GM12891 (cell line): ENCODE measurements around the gene EGFL7.

Source experiments
- PAX5 ChIP-seq: IDR thresholded peaks from 2 replicates; pipeline ENCODE4 v1.6.1; 2011; ENCODE audit warnings: low read length, moderate library complexity, mild to moderate bottlenecking; ENCODE audit not compliant: insufficient read depth, severe bottlenecking
- POLR2A ChIP-seq: IDR thresholded peaks from 2 replicates; pipeline ENCODE4 v1.6.1; 2011; ENCODE audit warnings: low read depth, low read length, control low read depth
- POLR2AphosphoS5 ChIP-seq: IDR thresholded peaks from 2 replicates; pipeline ENCODE4 v1.6.1; 2011; ENCODE audit warnings: low read depth, low read length, control low read depth
- POU2F2 ChIP-seq: IDR thresholded peaks from 2 replicates; pipeline ENCODE4 v1.6.1; 2011; ENCODE audit warnings: low read depth, mild to moderate bottlenecking, control low read depth, low read length, moderate library complexity
- SPI1 ChIP-seq: IDR thresholded peaks from 2 replicates; pipeline ENCODE4 v1.6.1; 2011; ENCODE audit warnings: low read depth, low read length, control low read depth
- TAF1 ChIP-seq: IDR thresholded peaks from 2 replicates; pipeline ENCODE4 v1.6.1; 2011; ENCODE audit warnings: low read depth, low read length, control low read depth

GRCh38 chr9:136712690-136713544 lies 50.2 kb downstream of the EGFL7 start:
- TF ChIP-seq POLR2A (no peak), POLR2AphosphoS5 (no peak), TAF1 (no peak), SPI1 (no peak), PAX5 (no peak), POU2F2 (no peak)
